Tibial artery (tissue), 4 donors: ENCODE measurements around the gene SMYD1.

Experiments
- DNase-seq, 2 donors: peaks; one replicate each; pipeline ENCODE4 v3.0.0-alpha.2; 2019
- H3K27ac ChIP-seq, 2 donors: fragments of 200-600 bp; sonication (generic) in 1 of 2; 1 replicate in 1 of 2; 2 replicates in 1 of 2; pipeline ENCODE4 v1.5.1; 2018 to 2019; ENCODE audit warnings: mild to moderate bottlenecking in 1 of 2
- H3K27me3 ChIP-seq, 2 donors: fragments of 200-600 bp; sonication (generic) in 1 of 2; one replicate each; pipeline versions ENCODE4 v1.5.1 to v1.6.0; 2016 to 2019
- H3K36me3 ChIP-seq, 3 donors: fragments of 200-600 bp; sonication (generic) in 2 of 3; one replicate each; pipeline ENCODE4 v1.5.1; 2016 to 2019; ENCODE audit warnings: mild to moderate bottlenecking in 2 of 3
- H3K4me1 ChIP-seq, 4 donors: fragments of 200-600 bp; sonication (generic) in 2 of 4; 1 replicate in 3 of 4; 2 replicates in 1 of 4; pipeline ENCODE4 v1.5.1; 2016 to 2019
- H3K4me3 ChIP-seq, 2 donors: fragments of 200-600 bp; sonication (generic) in 1 of 2; 1 replicate in 1 of 2; 2 replicates in 1 of 2; pipeline ENCODE4 v1.5.1; 2018 to 2019; ENCODE audit warnings: mild to moderate bottlenecking in 2 of 2
- H3K9me3 ChIP-seq, 3 donors: fragments of 200-600 bp; sonication (generic) in 1 of 3; one replicate each; pipeline ENCODE4 v1.5.1; 2016 to 2019
- CTCF ChIP-seq, 2 experiments: fragments of 200-600 bp in 1 of 2; fragments of 450-650 bp in 1 of 2; IDR thresholded peaks; one replicate each; pipeline ENCODE4 v1.5.1; 2017 to 2019; ENCODE audit warnings: antibody characterized with exemption in 2 of 2, mild to moderate bottlenecking in 1 of 2, moderate library complexity in 1 of 2
- intact Hi-C: fragments of 100-400 bp; cut with DNase I; formaldehyde crosslinking; loops from one replicate; pipeline ENCODE4 v1.15.0; 2023; ENCODE audit warnings: low total_unique reads

Gene SMYD1

DNA sequence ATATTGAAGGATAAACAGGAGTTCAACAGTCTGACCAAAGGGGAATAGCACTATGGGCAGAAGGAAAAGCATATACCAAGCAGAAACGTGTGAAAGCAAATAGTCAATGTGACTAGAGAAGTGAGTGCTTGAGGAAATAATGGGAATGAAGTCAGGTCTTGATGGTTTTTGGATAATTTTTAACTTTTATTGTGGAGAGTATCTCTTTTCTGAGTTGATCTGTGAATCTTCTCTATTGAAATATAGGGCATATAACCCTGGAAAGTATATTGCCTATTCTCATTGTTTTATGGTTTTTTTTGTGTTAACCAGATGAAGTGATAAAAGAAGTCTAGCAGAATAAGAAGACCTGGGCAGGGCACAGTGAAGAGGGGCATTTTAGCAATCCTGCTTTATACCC is 76.6 kb downstream of the SMYD1 start:
- intact Hi-C loops = no loop called here
- Histone ChIP-seq H3K4me3 (no peak overlapping the region), H3K36me3 (no peaks in the 10 kb centered on the region), H3K9me3 (peaks cover 0 to 23% (median 8%) of the 10 kb centered on the region in 3 donors), H3K4me1 (no peaks in the 10 kb centered on the region), H3K27ac (no peak overlapping the region), H3K27me3 (no peaks in the 10 kb centered on the region)
- no peak for DNase-seq
- no peak for TF ChIP-seq CTCF (IDR thresholded peaks at IDR 0.05)

- intact Hi-C loops = no loop called here
- no peaks in the 10 kb centered on the region for H3K36me3 ChIP-seq
- no peak for DNase-seq
- H3K27me3 ChIP-seq = no peaks in the 10 kb centered on the region
- H3K4me1 ChIP-seq = no peaks in the 10 kb centered on the region
- no peak for TF ChIP-seq CTCF (IDR thresholded peaks at IDR 0.05)
- H3K4me3 ChIP-seq = no peak overlapping the region
- H3K27ac ChIP-seq = no peak overlapping the region
- H3K9me3 ChIP-seq = peaks cover 0 to 23% (median 8%) of the 10 kb centered on the region in 3 donors
Measured at GRCh38 chr2:88144914-88145497, 77.4 kb downstream of the SMYD1 start.

- Histone ChIP-seq H3K9me3 (peaks cover 0 to 24% (median 8%) of the 10 kb centered on the region in 3 donors), H3K27ac (no peak overlapping the region), H3K36me3 (no peaks in the 10 kb centered on the region), H3K27me3 (no peaks in the 10 kb centered on the region), H3K4me1 (no peaks in the 10 kb centered on the region), H3K4me3 (no peak overlapping the region)
- intact Hi-C loops = no loop called here
- no peak for DNase-seq
- no peak for TF ChIP-seq CTCF (IDR thresholded peaks at IDR 0.05)
Measured at GRCh38 chr2:88146590-88146989, 79.0 kb downstream of the SMYD1 start.

DNA sequence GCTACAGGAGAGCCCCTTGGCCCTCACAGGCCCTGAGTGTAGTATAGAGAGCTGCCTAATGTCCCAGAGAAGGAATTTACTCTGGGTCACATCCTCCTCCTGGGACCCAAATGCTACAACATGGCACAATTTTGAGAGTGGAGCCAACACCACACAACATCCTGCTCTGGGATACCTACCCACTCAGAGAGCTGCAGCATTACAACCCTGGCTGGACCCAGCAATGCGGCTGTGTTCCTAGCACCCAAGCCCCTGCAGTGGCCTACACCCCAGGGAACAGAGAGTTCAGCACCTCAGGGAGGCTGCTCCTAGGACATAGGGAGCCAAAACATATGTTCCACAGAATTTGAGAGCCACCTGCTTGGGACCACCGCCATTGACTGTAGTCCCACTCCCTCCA is 79.5 kb downstream of the SMYD1 start:
- Histone ChIP-seq H3K27ac (no peak overlapping the region), H3K4me3 (no peak overlapping the region), H3K4me1 (no peaks in the 10 kb centered on the region), H3K9me3 (peaks cover 0 to 25% (median 8%) of the 10 kb centered on the region in 3 donors), H3K36me3 (no peaks in the 10 kb centered on the region), H3K27me3 (no peaks in the 10 kb centered on the region)
- intact Hi-C loops = no loop called here
- DNase-seq = no peak
- TF ChIP-seq CTCF (IDR thresholded peaks at IDR 0.05) = no peak

- intact Hi-C loops = no loop called here
- Histone ChIP-seq H3K27ac (no peak overlapping the region), H3K36me3 (no peaks in the 10 kb centered on the region), H3K9me3 (peaks cover 0 to 38% (median 8%) of the 10 kb centered on the region in 3 donors), H3K4me3 (no peak overlapping the region), H3K27me3 (no peaks in the 10 kb centered on the region), H3K4me1 (no peaks in the 10 kb centered on the region)
- DNase-seq = no peak
- no peak for TF ChIP-seq CTCF (IDR thresholded peaks at IDR 0.05)
Measured at GRCh38 chr2:88148929-88149438, 81.4 kb downstream of the SMYD1 start.
